ENCODE results near the gene HS3ST3A1. TPM values are rescaled to one million over a fixed set of nuclear protein-coding genes. Genes with fewer than 3 reads are reported as not detected.

Gene HS3ST3A1
- total RNA-seq, 1 donor from 2014 or later: not detected

GRCh38 chr17:13537871-13538643 is 63.7 kb downstream of the HS3ST3A1 start:
- H3K4me1 Mint-ChIP-seq: no peaks in the 10 kb centered on the region
- ATAC-seq (ENCODE audit: low read depth): no peak
- POLR2A ChIA-PET: no interaction called here
- CTCF ChIA-PET: no interaction called here
- intact Hi-C loops (cut with micrococcal nuclease): no loop called here
- no peak overlapping the region for H3K27ac Mint-ChIP-seq
- H3K27me3 Mint-ChIP-seq: peaks cover 6% of the 10 kb centered on the region
- no peaks in the 10 kb centered on the region for H3K9me3 Mint-ChIP-seq
- H3K4me3 Mint-ChIP-seq: no peak overlapping the region
- TF ChIP-seq CTCF (IDR thresholded peaks at IDR 0.05): no peak
- DNase-seq: no peak
- H3K36me3 Mint-ChIP-seq (ENCODE audit: low read depth): no peaks in the 10 kb centered on the region

GRCh38 chr17:13537167-13537731 is 64.5 kb downstream of the HS3ST3A1 start:
- Mint-ChIP-seq H3K4me3 (no peak overlapping the region), H3K36me3 (ENCODE audit: low read depth) (no peaks in the 10 kb centered on the region), H3K27me3 (peaks cover 5% of the 10 kb centered on the region), H3K9me3 (no peaks in the 10 kb centered on the region), H3K4me1 (no peaks in the 10 kb centered on the region), H3K27ac (no peak overlapping the region)
- ChIA-PET POLR2A (no interaction called here), CTCF (no interaction called here)
- ATAC-seq (ENCODE audit: low read depth) (no peak), DNase-seq (no peak)
- no peak for TF ChIP-seq CTCF (IDR thresholded peaks at IDR 0.05)
- intact Hi-C loops (cut with micrococcal nuclease): no loop called here

GRCh38 chr17:13534946-13535345 is 66.8 kb downstream of the HS3ST3A1 start:
- Mint-ChIP-seq H3K9me3 (no peaks in the 10 kb centered on the region), H3K4me3 (no peak overlapping the region), H3K4me1 (no peaks in the 10 kb centered on the region), H3K27ac (no peak overlapping the region), H3K36me3 (ENCODE audit: low read depth) (no peaks in the 10 kb centered on the region), H3K27me3 (peaks cover 2% of the 10 kb centered on the region)
- POLR2A ChIA-PET: no interaction called here
- ATAC-seq (ENCODE audit: low read depth): no peak
- intact Hi-C loops (cut with micrococcal nuclease): no loop called here
- DNase-seq: no peak
- CTCF ChIA-PET: no interaction called here
- TF ChIP-seq CTCF (IDR thresholded peaks at IDR 0.05): no peak

GRCh38 chr17:13531721-13532120 is 70.0 kb downstream of the HS3ST3A1 start:
- Mint-ChIP-seq H3K9me3 (no peaks in the 10 kb centered on the region), H3K27ac (no peak overlapping the region), H3K27me3 (peaks cover 2% of the 10 kb centered on the region), H3K36me3 (ENCODE audit: low read depth) (no peaks in the 10 kb centered on the region), H3K4me3 (no peak overlapping the region), H3K4me1 (no peaks in the 10 kb centered on the region)
- ChIA-PET CTCF (no interaction called here), POLR2A (no interaction called here)
- DNase-seq (no peak), ATAC-seq (ENCODE audit: low read depth) (no peak)
- TF ChIP-seq CTCF (IDR thresholded peaks at IDR 0.05): no peak
- intact Hi-C loops (cut with micrococcal nuclease): no loop called here

- Mint-ChIP-seq H3K27me3 (peaks cover 2% of the 10 kb centered on the region), H3K27ac (no peak overlapping the region), H3K36me3 (ENCODE audit: low read depth) (no peaks in the 10 kb centered on the region), H3K4me1 (no peaks in the 10 kb centered on the region), H3K4me3 (no peak overlapping the region), H3K9me3 (no peaks in the 10 kb centered on the region)
- DNase-seq: no peak
- intact Hi-C loops (cut with micrococcal nuclease): no loop called here
- POLR2A ChIA-PET: no interaction called here
- CTCF ChIA-PET: no interaction called here
- no peak for ATAC-seq (ENCODE audit: low read depth)
- no peak for TF ChIP-seq CTCF (IDR thresholded peaks at IDR 0.05)
Observed at GRCh38 chr17:13525876-13526275, 75.9 kb downstream of the HS3ST3A1 start.

Data from activated B cell treated with CpG ODN at 0.5 μM for 24 hours (primary cell).